GM21367 (cell line): ENCODE measurements around the gene TADA1.
"Not testable (repeated sequence)": the region's sequence is repeated elsewhere in the genome, so short reads cannot be mapped to it uniquely, and the experiment has no call there.

Experiments used
- ATAC-seq: cut with Tn5 transposase; IDR thresholded peaks from one replicate; pipeline ENCODE4 v1.9.1; 2021; ENCODE audit not compliant: unreplicated experiment

TADA1 gene

GRCh38 chr1:166895766-166896165, 19.7 kb upstream of the TADA1 start:
- ATAC-seq: no peak

- ATAC-seq: no peak
Measured at GRCh38 chr1:166889776-166890175, 13.7 kb upstream of the TADA1 start.

- no peak for ATAC-seq
Measured at GRCh38 chr1:166888373-166889111, 12.5 kb upstream of the TADA1 start.

- ATAC-seq: no peak
Measured at GRCh38 chr1:166884971-166885370, 8.9 kb upstream of the TADA1 start.

- peak; percentile 54 for ATAC-seq
Measured at GRCh38 chr1:166884040-166884642, 8.1 kb upstream of the TADA1 start.

- no peak for ATAC-seq
Measured at GRCh38 chr1:166882893-166883292, 6.8 kb upstream of the TADA1 start.

- not testable (repeated sequence) for ATAC-seq
Measured at GRCh38 chr1:166878173-166878917, 2.3 kb upstream of the TADA1 start.

GRCh38 chr1:166876540-166876838, 425 bp upstream of the TADA1 start:
- peak; percentile 3 for ATAC-seq

- ATAC-seq: no peak
Measured at GRCh38 chr1:166875302-166875733, 746 bp downstream of the TADA1 start.

GRCh38 chr1:166874464-166874863, 1.6 kb downstream of the TADA1 start:
- no peak for ATAC-seq

- no peak for ATAC-seq
Measured at GRCh38 chr1:166870584-166870983, 5.5 kb downstream of the TADA1 start.

- ATAC-seq: no peak
Measured at GRCh38 chr1:166869318-166870099, 6.6 kb downstream of the TADA1 start.

GRCh38 chr1:166868639-166869038, 7.4 kb downstream of the TADA1 start:
- no peak for ATAC-seq

- no peak for ATAC-seq
Measured at GRCh38 chr1:166865926-166866325, 10.1 kb downstream of the TADA1 start.

- no peak for ATAC-seq
Measured at GRCh38 chr1:166859597-166859996, 16.5 kb downstream of the TADA1 start.

- no peak for ATAC-seq
Measured at GRCh38 chr1:166858726-166859419, 17.2 kb downstream of the TADA1 start.

- ATAC-seq: no peak
Measured at GRCh38 chr1:166857995-166858394, 18.1 kb downstream of the TADA1 start.

- ATAC-seq: no peak
Measured at GRCh38 chr1:166855558-166855957, 20.5 kb downstream of the TADA1 start.

GRCh38 chr1:166852918-166853317, 23.1 kb downstream of the TADA1 start:
- ATAC-seq: no peak

- ATAC-seq: no peak
Measured at GRCh38 chr1:166849135-166849534, 26.9 kb downstream of the TADA1 start.

GRCh38 chr1:166848193-166848592, 27.9 kb downstream of the TADA1 start:
- ATAC-seq: no peak
